PC-9 (cell line): ENCODE results near the gene DESI1. TPM values are rescaled to one million over a fixed set of nuclear protein-coding genes. Genes with fewer than 3 reads are reported as not detected.

Experiments
- BruUV-seq: library from RNA; stranded (reverse); fragments of 400-500 nt; replicated peaks from 2 replicates; lab custom pipeline; 2021; lab: Mats Ljungman, UMichigan
- CTCF ChIA-PET: fragments of 300-600 bp; sonication (Branson Sonifier 250); formaldehyde crosslinking; loops from one replicate; lab custom pipeline; 2022; ENCODE audit warnings: antibody characterized with exemption; lab: Charles Lee
- POLR2A ChIA-PET: fragments of 300-600 bp; sonication (Branson Sonifier 250); formaldehyde crosslinking; loops from one replicate; lab custom pipeline; 2022; ENCODE audit warnings: antibody characterized with exemption; ENCODE audit not compliant: unreplicated experiment; lab: Charles Lee
- DNase-seq, 2 experiments: peaks; one replicate each; pipeline versions ENCODE4 v3.0.0 to v3.0.0-alpha.2; 2015 to 2022; ENCODE audit warnings: mixed read lengths in 1 of 2
- H2AFZ ChIP-seq: fragments of 200-600 bp; sonication (generic); 2 replicates; pipeline ENCODE4 v1.8.1; 2017; ENCODE audit warnings: antibody characterized with exemption
- H3F3A ChIP-seq: fragments of 200-600 bp; sonication (generic); 2 replicates; pipeline ENCODE4 v1.8.1; 2017; ENCODE audit warnings: antibody characterized with exemption, mild to moderate bottlenecking, low read depth; ENCODE audit not compliant: insufficient read depth
- H3K27ac ChIP-seq: fragments of 200-600 bp; sonication (generic); 2 replicates; pipeline ENCODE4 v1.6.1; 2016; ENCODE audit warnings: mixed run types
- H3K27me3 ChIP-seq: fragments of 200-600 bp; sonication (generic); 2 replicates; pipeline ENCODE4 v1.6.1; 2016; ENCODE audit warnings: low read depth, mixed run types; ENCODE audit not compliant: insufficient read depth
- H3K36me3 ChIP-seq: fragments of 200-600 bp; sonication (generic); 2 replicates; pipeline ENCODE4 v1.6.1; 2016; ENCODE audit warnings: low read depth, mixed run types
- H3K4me1 ChIP-seq: fragments of 200-600 bp; sonication (generic); replicated peaks from 2 replicates; pipeline ENCODE4 v1.6.1; 2016; ENCODE audit warnings: mixed run types; ENCODE audit not compliant: insufficient read depth
- H3K4me2 ChIP-seq: fragments of 200-600 bp; sonication (generic); 2 replicates; pipeline ENCODE4 v1.6.1; 2017; ENCODE audit warnings: mixed run types
- H3K4me3 ChIP-seq: fragments of 200-600 bp; sonication (generic); 2 replicates; pipeline ENCODE4 v1.6.1; 2016; ENCODE audit warnings: mixed run types
- H3K79me2 ChIP-seq: fragments of 200-600 bp; sonication (generic); 2 replicates; pipeline ENCODE4 v1.6.1; 2017; ENCODE audit warnings: low read depth, mixed run types
- H3K9me2 ChIP-seq: fragments of 200-600 bp; sonication (generic); 2 replicates; pipeline ENCODE4 v1.8.1; 2017; ENCODE audit warnings: mild to moderate bottlenecking; ENCODE audit not compliant: insufficient read depth
- H3K9me3 ChIP-seq: fragments of 200-600 bp; sonication (generic); 2 replicates; pipeline ENCODE4 v1.8.1; 2016; ENCODE audit warnings: low read depth; ENCODE audit not compliant: insufficient read depth
- H4K20me1 ChIP-seq: fragments of 200-600 bp; sonication (generic); 2 replicates; pipeline ENCODE4 v1.8.1; 2017; ENCODE audit not compliant: insufficient read depth
- EZH2 ChIP-seq: fragments of 200-600 bp; sonication (generic); IDR thresholded peaks from 2 replicates; pipeline ENCODE4 v1.8.0; 2017; ENCODE audit warnings: antibody characterized with exemption, low read depth
- intact Hi-C: fragments of 100-400 bp; cut with micrococcal nuclease; formaldehyde crosslinking; loops from one replicate; pipeline ENCODE4 v1.10.0; 2022; ENCODE audit not compliant: unreplicated experiment
- total RNA-seq: library from RNA; stranded (reverse); gene quantifications from 2 replicates; pipeline ENCODE4 v1.2.3, GENCODE V29; 2021
- TF ChIP-seq, protein P1 (sequence below): fragments of 200-600 bp; sonication (generic); conservative IDR thresholded peaks from 2 replicates; pipeline ENCODE4 v1.6.1; 2017; ENCODE audit warnings: mixed run types, antibody characterized with exemption, mild to moderate bottlenecking, moderate library complexity

Gene DESI1
- total RNA-seq, 1 experiment from 2014 or later: 52.7 TPM

DNA sequence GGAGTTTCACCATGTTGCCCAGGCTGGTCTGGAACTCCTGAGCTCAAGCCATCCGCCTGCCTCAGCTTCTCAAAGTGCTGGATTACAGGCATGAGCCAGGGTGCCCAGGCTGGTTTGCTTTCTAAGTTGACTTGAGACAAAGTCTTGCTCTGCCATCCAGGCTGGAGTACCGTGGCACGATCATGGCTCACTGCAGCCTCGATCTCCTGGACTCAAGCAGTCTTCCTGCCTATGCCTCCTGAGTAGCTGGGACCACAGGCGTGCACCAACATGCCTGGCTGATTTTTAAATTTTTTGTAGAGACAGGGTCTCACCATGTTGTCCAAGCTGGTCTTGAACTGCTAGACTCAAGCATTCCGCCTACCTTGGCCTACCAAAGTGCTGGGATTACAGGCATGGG, 36.9 kb upstream of the DESI1 start:
- ChIA-PET CTCF (no interaction called here), POLR2A (interaction anchor here (0.6 kb wide), 1 partner anchor 1578 kb away, joined by 3 read pairs; no protein-coding TSS in a partner anchor)
- no peaks in the 10 kb centered on the region for H3K4me1 ChIP-seq
- H3F3A ChIP-seq: peaks cover 70% of the 10 kb centered on the region; the same call in 1 of the 2 replicates
- H3K79me2 ChIP-seq: no peaks in the 10 kb centered on the region
- no peak overlapping the region for H3K4me3 ChIP-seq
- H3K27me3 ChIP-seq: no peaks in the 10 kb centered on the region
- no peak overlapping the region for H2AFZ ChIP-seq
- intact Hi-C loops: no loop called here
- no peak overlapping the region for H3K27ac ChIP-seq
- H3K4me2 ChIP-seq: no peak overlapping the region
- no TSS peak for BruUV-seq
- no peak for DNase-seq
- peaks cover 89% of the 10 kb centered on the region for H3K36me3 ChIP-seq
- H4K20me1 ChIP-seq: peaks cover 4% of the 10 kb centered on the region; the same call in 1 of the 2 replicates
- H3K9me2 ChIP-seq: no peaks in the 10 kb centered on the region
- no peaks in the 10 kb centered on the region for H3K9me3 ChIP-seq
- TF ChIP-seq EZH2: no peak
- TF ChIP-seq, protein P1, sequence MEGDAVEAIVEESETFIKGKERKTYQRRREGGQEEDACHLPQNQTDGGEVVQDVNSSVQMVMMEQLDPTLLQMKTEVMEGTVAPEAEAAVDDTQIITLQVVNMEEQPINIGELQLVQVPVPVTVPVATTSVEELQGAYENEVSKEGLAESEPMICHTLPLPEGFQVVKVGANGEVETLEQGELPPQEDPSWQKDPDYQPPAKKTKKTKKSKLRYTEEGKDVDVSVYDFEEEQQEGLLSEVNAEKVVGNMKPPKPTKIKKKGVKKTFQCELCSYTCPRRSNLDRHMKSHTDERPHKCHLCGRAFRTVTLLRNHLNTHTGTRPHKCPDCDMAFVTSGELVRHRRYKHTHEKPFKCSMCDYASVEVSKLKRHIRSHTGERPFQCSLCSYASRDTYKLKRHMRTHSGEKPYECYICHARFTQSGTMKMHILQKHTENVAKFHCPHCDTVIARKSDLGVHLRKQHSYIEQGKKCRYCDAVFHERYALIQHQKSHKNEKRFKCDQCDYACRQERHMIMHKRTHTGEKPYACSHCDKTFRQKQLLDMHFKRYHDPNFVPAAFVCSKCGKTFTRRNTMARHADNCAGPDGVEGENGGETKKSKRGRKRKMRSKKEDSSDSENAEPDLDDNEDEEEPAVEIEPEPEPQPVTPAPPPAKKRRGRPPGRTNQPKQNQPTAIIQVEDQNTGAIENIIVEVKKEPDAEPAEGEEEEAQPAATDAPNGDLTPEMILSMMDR: no peak

DNA sequence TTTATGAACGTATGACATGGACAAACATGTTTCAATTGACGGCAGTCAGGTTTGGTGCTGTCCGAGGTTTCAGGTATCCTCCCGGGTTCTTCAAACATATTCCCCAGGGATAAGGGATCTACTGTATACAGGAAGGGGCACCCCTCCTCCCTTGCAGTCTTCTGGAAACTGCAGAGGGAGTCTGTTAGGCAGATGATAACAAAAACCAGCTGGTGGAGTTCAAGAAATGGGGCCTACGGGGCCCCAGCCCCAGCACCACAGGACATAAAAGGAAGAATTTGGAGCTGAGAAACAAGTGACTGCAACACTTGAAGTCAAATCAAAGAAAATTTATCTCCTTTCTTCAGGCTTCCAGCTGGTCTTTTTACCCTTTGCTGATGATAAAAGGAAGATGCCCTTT, 35.7 kb upstream of the DESI1 start:
- Histone ChIP-seq H2AFZ (no peak overlapping the region), H3K27me3 (no peaks in the 10 kb centered on the region), H3K4me1 (no peaks in the 10 kb centered on the region), H3K9me3 (no peaks in the 10 kb centered on the region), H3K4me3 (no peak overlapping the region), H3K4me2 (no peak overlapping the region), H4K20me1 (peaks cover 10% of the 10 kb centered on the region), H3K9me2 (no peaks in the 10 kb centered on the region), H3F3A (peaks cover 70% of the 10 kb centered on the region), H3K79me2 (no peaks in the 10 kb centered on the region), H3K27ac (no peak overlapping the region), H3K36me3 (peaks cover 89% of the 10 kb centered on the region)
- ChIA-PET CTCF (interaction anchor here (0.7 kb wide), 1 partner anchor 113 kb away, joined by 4 read pairs; the partner anchor contains the start of gene POLR3H), POLR2A (no interaction called here)
- intact Hi-C loops: no loop called here
- DNase-seq: no peak
- BruUV-seq: no TSS peak
- TF ChIP-seq, protein P1: no peak
- no peak for TF ChIP-seq EZH2

GRCh38 chr22:41654322-41654721, 33.5 kb upstream of the DESI1 start:
- intact Hi-C loops: no loop called here
- no peak overlapping the region for H2AFZ ChIP-seq
- H3K4me3 ChIP-seq: no peak overlapping the region
- no peaks in the 10 kb centered on the region for H3K27me3 ChIP-seq
- TF ChIP-seq, protein P1: no peak
- TF ChIP-seq EZH2: no peak
- BruUV-seq: no TSS peak
- peaks cover 81% of the 10 kb centered on the region for H3K36me3 ChIP-seq
- H3F3A ChIP-seq: peaks cover 64% of the 10 kb centered on the region
- ChIA-PET POLR2A (no interaction called here), CTCF (interaction anchor here (0.5 kb wide), 1 partner anchor 430 kb away, joined by 4 read pairs; no protein-coding TSS in a partner anchor)
- H3K4me1 ChIP-seq: no peaks in the 10 kb centered on the region
- peaks cover 19% of the 10 kb centered on the region for H4K20me1 ChIP-seq
- H3K4me2 ChIP-seq: no peak overlapping the region
- H3K27ac ChIP-seq: no peak overlapping the region
- H3K79me2 ChIP-seq: no peaks in the 10 kb centered on the region
- no peaks in the 10 kb centered on the region for H3K9me3 ChIP-seq
- no peaks in the 10 kb centered on the region for H3K9me2 ChIP-seq
- DNase-seq: no peak
